Heart right ventricle (tissue), 16 donors: ENCODE measurements around the gene KDM4F. TPM values are rescaled to one million over a fixed set of nuclear protein-coding genes. Genes with fewer than 3 reads are reported as not detected.

Experiments
- ATAC-seq, 8 donors: fragments of 200-7000 bp; cut with Tn5 transposase; one replicate each; pipeline ENCODE4 v1.9.1; 2020; ENCODE audit warnings: mild to moderate bottlenecking in 8 of 8, moderate library complexity in 8 of 8, moderate number of reproducible peaks in 1 of 8
- DNase-seq, 2 donors: peaks; one replicate each; pipeline ENCODE4 v3.0.0-alpha.2; 2020
- H3K27ac ChIP-seq, 10 donors: fragments of 200-600 bp; sonication (generic) in 2 of 10; one replicate each; pipeline versions ENCODE4 v1.5.0 to v1.8.0; 2020 to 2022; ENCODE audit warnings: mild to moderate bottlenecking in 3 of 10
- H3K27me3 ChIP-seq, 7 donors: fragments of 200-600 bp; one replicate each; pipeline ENCODE4 v1.8.0; 2021 to 2022; ENCODE audit warnings: mild to moderate bottlenecking in 2 of 7
- H3K36me3 ChIP-seq, 9 donors: fragments of 200-600 bp; sonication (generic) in 1 of 9; one replicate each; pipeline versions ENCODE4 v1.5.0 to v1.8.0; 2020 to 2022; ENCODE audit warnings: mild to moderate bottlenecking in 2 of 9
- H3K4me1 ChIP-seq, 9 donors: fragments of 200-600 bp; sonication (generic) in 1 of 9; one replicate each; pipeline versions ENCODE4 v1.5.0 to v1.8.0; 2020 to 2022; ENCODE audit warnings: mild to moderate bottlenecking in 4 of 9
- H3K4me3 ChIP-seq, 10 donors: fragments of 200-600 bp; sonication (generic) in 2 of 10; one replicate each; pipeline versions ENCODE4 v1.5.0 to v1.8.0; 2020 to 2022; ENCODE audit warnings: mild to moderate bottlenecking in 7 of 10, moderate library complexity in 2 of 10
- H3K9me3 ChIP-seq, 11 donors: fragments of 200-600 bp in 10 of 11; sonication (generic) in 2 of 11; one replicate each; pipeline versions ENCODE4 v1.5.0 to v1.8.0; 2013 to 2022; ENCODE audit warnings: mild to moderate bottlenecking in 2 of 11, control low read depth in 1 of 11, moderate library complexity in 1 of 11
- WGBS, 2 donors: extraction: QIAGEN DNeasy Blood & Tissue Kit; methylation state at CpG; one replicate each; pipeline ENCODE4 v1.1.7; 2013; ENCODE audit warnings: inconsistent platforms in 1 of 2; 5-methylcytosine and 5-hydroxymethylcytosine counted together
- intact Hi-C, 10 donors: fragments of 100-400 bp; cut with DNase I; formaldehyde crosslinking; loops; one replicate each; pipeline versions ENCODE4 v1.11.1 to v1.14.2; 2022
- polyA plus RNA-seq, 2 donors: library from polyadenylated mRNA; stranded (reverse); fragments of 200-250 nt; gene quantifications; one replicate each; pipeline ENCODE4 v1.2.3, GENCODE V29; 2013
- total RNA-seq, 10 donors: library from RNA; stranded (reverse); fragmentation: NEBNext Ultra II Directional in 3 of 10; extraction: Animal tissue kit (Norgen Biotek cat#: 25700) in 3 of 10; gene quantifications; one replicate each; pipeline versions ENCODE4 v1.2.1 to v1.2.4, GENCODE V29; 2021 to 2023
- TF ChIP-seq, protein P1 (sequence below), 9 donors: fragments of 200-600 bp; sonication (generic) in 2 of 9; IDR thresholded peaks; one replicate each; pipeline versions ENCODE4 v1.5.0 to v1.8.0; 2021 to 2022; ENCODE audit warnings: antibody characterized with exemption in 9 of 9, mild to moderate bottlenecking in 5 of 9, moderate library complexity in 1 of 9
- donor health status: Arrhythmogenic right ventricular cardiomyopathy.
- donor health status: ischemic (EF 13 %, LVEDD 7.1; RV severe dilation, severe dysfunction).
- donor health status: healthy with polysubstance abuse.
- donor health status: DM: no; HTN: yes; CAD: no.
- donor health status: DM: no; HTN: no; CAD: no.
- donor health status: ischemic (EF 25% LVEDD 6.9; RV normal size, moderate dysfunction).
- donor health status: ischemic (EF 25% LVEDD 5.7; RV mildly dilated, moderate dysfunction).
- donor health status: healthy.
- donor health status: DM: yes; HTN: yes; CAD: no.
- donor health status: Ischemic cardiomyopathy.
- donor health status: ischemic (EF 35%, LVEDD 5.7; RV mildly dilated, moderate dysfunction).
- donor health status: nonischemic (EF 11% LVEDD 7.7; RV severe dilation, severe dysfunction).
- donor health status: DM: yes; HTN: yes; CAD: no.
- donor health status: PGD.
- donor health status: ischemic (EF 29% LVEDD 5.4; RV normal size, mild dysfunction).
- donor health status: nonischemic (EF 23%, LVEDD 6.1; RV moderate dilation, normal function).

Gene KDM4F
- total and polyA plus RNA-seq, 12 donors: not detected

GRCh38 chr11:95081010-95081409 is 31.8 kb downstream of the KDM4F start:
- peak in 1 of 8 donors; percentile 15 for ATAC-seq
- no peaks in the 10 kb centered on the region for H3K9me3 ChIP-seq
- no peak overlapping the region for H3K4me3 ChIP-seq
- intact Hi-C loops: no loop called here
- TF ChIP-seq, protein P1, sequence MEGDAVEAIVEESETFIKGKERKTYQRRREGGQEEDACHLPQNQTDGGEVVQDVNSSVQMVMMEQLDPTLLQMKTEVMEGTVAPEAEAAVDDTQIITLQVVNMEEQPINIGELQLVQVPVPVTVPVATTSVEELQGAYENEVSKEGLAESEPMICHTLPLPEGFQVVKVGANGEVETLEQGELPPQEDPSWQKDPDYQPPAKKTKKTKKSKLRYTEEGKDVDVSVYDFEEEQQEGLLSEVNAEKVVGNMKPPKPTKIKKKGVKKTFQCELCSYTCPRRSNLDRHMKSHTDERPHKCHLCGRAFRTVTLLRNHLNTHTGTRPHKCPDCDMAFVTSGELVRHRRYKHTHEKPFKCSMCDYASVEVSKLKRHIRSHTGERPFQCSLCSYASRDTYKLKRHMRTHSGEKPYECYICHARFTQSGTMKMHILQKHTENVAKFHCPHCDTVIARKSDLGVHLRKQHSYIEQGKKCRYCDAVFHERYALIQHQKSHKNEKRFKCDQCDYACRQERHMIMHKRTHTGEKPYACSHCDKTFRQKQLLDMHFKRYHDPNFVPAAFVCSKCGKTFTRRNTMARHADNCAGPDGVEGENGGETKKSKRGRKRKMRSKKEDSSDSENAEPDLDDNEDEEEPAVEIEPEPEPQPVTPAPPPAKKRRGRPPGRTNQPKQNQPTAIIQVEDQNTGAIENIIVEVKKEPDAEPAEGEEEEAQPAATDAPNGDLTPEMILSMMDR (IDR thresholded peaks at IDR 0.05): no peak
- no peak for DNase-seq
- WGBS, 2 donors: 62 to 63% methylated on average over 5 of the region's 5 CpGs
- H3K4me1 ChIP-seq: peaks cover 0 to 14% (median 0%) of the 10 kb centered on the region in 9 donors
- H3K27ac ChIP-seq: peak overlapping the region in 3 of 10 donors; percentile 27 to 64 (median 27)
- no peaks in the 10 kb centered on the region for H3K36me3 ChIP-seq
- H3K27me3 ChIP-seq: no peaks in the 10 kb centered on the region

DNA sequence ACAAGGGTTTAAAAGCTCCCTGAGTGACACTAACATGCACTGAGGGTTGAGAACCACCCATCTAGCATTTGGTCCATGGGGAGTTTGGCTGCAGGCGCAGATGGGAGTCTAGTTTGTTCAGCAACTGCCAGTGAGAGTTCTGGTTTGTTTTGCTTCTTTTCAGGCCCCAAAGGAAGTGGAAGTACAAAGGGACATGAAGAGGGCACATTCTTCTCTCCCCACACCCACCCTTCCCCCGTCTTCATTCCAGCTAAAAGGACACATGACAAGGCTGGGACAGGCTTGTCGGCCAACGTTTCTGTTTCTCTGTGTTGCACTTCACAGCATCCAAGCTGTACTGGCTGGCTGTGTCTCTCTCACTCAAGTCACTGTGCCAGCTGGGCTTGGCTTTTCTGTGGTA is 32.2 kb downstream of the KDM4F start:
- H3K4me3 ChIP-seq: no peak overlapping the region
- intact Hi-C loops: no loop called here
- H3K4me1 ChIP-seq: peaks cover 0 to 14% (median 0%) of the 10 kb centered on the region in 9 donors
- TF ChIP-seq, protein P1 (IDR thresholded peaks at IDR 0.05): no peak
- ATAC-seq (peak; percentile 60 to 91 (median 80)), DNase-seq (peak; percentile 14 to 36)
- 38 to 42% methylated on average over 4 of the region's 4 CpGs for WGBS, 2 donors
- no peaks in the 10 kb centered on the region for H3K9me3 ChIP-seq
- peak overlapping the region in 7 of 10 donors; percentile 27 to 69 (median 51) for H3K27ac ChIP-seq
- no peaks in the 10 kb centered on the region for H3K27me3 ChIP-seq
- no peaks in the 10 kb centered on the region for H3K36me3 ChIP-seq

DNA sequence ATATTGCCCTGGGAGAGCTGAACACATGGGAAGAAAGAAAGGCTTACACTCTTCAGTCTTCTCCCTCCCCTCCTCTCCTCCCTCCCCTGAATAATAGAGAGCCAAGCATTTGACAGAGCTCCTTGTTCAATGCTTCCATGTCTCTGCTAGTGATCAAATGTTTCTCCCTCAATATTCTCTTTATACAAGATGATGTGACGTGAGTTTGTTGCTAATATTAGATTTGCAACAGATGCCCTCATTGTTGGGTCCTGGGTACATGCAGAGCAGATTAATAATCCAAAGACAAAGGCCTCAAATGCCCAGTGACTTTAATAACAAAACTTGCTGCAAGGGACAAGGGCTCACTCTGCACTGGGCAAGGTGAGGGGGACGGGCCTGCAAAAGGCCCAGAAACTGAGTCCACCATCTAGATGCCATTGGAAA is 33.4 kb downstream of the KDM4F start:
- 83 to 97% methylated on average over 2 of the region's 2 CpGs for WGBS, 2 donors
- intact Hi-C loops: no loop called here
- H3K36me3 ChIP-seq: no peaks in the 10 kb centered on the region
- peaks cover 0 to 14% (median 0%) of the 10 kb centered on the region in 9 donors for H3K4me1 ChIP-seq
- no peak overlapping the region for H3K4me3 ChIP-seq
- TF ChIP-seq, protein P1 (IDR thresholded peaks at IDR 0.05): no peak
- H3K27ac ChIP-seq: peak overlapping the region in 5 of 10 donors; percentile 22 to 69 (median 45)
- H3K9me3 ChIP-seq: no peaks in the 10 kb centered on the region
- peak in 1 of 8 donors; percentile 31 for ATAC-seq
- no peaks in the 10 kb centered on the region for H3K27me3 ChIP-seq
- no peak for DNase-seq

GRCh38 chr11:95084509-95084908 is 35.3 kb downstream of the KDM4F start:
- Histone ChIP-seq H3K36me3 (no peaks in the 10 kb centered on the region), H3K4me1 (peaks cover 0 to 14% (median 6%) of the 10 kb centered on the region in 9 donors), H3K27me3 (no peaks in the 10 kb centered on the region), H3K4me3 (no peak overlapping the region), H3K27ac (no peak overlapping the region), H3K9me3 (no peaks in the 10 kb centered on the region)
- DNase-seq (no peak), ATAC-seq (no peak)
- intact Hi-C loops: no loop called here
- TF ChIP-seq, protein P1 (IDR thresholded peaks at IDR 0.05): no peak
